Glutamatergic neuron (in vitro differentiated cells): ENCODE measurements around the gene WDR45B. TPM values are rescaled to one million over a fixed set of nuclear protein-coding genes. Genes with fewer than 3 reads are reported as not detected.

Experiments
- DNase-seq: peaks from one replicate; pipeline ENCODE4 v3.0.0; 2022
- H3K27ac Mint-ChIP-seq: one replicate; pipeline ENCODE4 v1.8.0; 2020; ENCODE audit warnings: mild to moderate bottlenecking, mixed read lengths, inconsistent platforms; ENCODE audit not compliant: unreplicated experiment
- H3K27me3 Mint-ChIP-seq: one replicate; pipeline ENCODE4 v1.8.0; 2020; ENCODE audit warnings: mild to moderate bottlenecking, moderate library complexity, mixed read lengths, inconsistent platforms; ENCODE audit not compliant: unreplicated experiment
- H3K36me3 Mint-ChIP-seq: one replicate; pipeline ENCODE4 v1.8.0; 2020; ENCODE audit warnings: mild to moderate bottlenecking, mixed read lengths, inconsistent platforms; ENCODE audit not compliant: unreplicated experiment
- H3K4me1 Mint-ChIP-seq: one replicate; pipeline ENCODE4 v1.8.0; 2020; ENCODE audit warnings: mild to moderate bottlenecking, low read depth, mixed read lengths, inconsistent platforms; ENCODE audit not compliant: unreplicated experiment
- H3K4me3 Mint-ChIP-seq: one replicate; pipeline ENCODE4 v1.8.0; 2020; ENCODE audit warnings: mild to moderate bottlenecking, mixed read lengths, inconsistent platforms; ENCODE audit not compliant: unreplicated experiment
- H3K9me3 Mint-ChIP-seq: one replicate; pipeline ENCODE4 v1.8.0; 2020; ENCODE audit warnings: mild to moderate bottlenecking, moderate library complexity, mixed read lengths, inconsistent platforms; ENCODE audit not compliant: unreplicated experiment
- CTCF ChIP-seq: fragments of 200-600 bp; sonication (generic); IDR thresholded peaks from one replicate; pipeline ENCODE4 v1.5.0; 2021; ENCODE audit not compliant: partially characterized antibody, unreplicated experiment
- total RNA-seq: library from RNA; stranded (reverse); fragmentation: NEBNext Ultra II Directional; extraction: Animal tissue kit (Norgen Biotek cat#: 25700); gene quantifications from one replicate; pipeline ENCODE4 v1.2.1, GENCODE V29; 2021; ENCODE audit not compliant: unreplicated experiment

The WDR45B gene
- total RNA-seq, 1 donor from 2014 or later = 60.4 TPM

- no peaks in the 10 kb centered on the region for H3K36me3 Mint-ChIP-seq
- no peak for DNase-seq
- no peaks in the 10 kb centered on the region for H3K4me1 Mint-ChIP-seq
- H3K4me3 Mint-ChIP-seq = no peak overlapping the region
- TF ChIP-seq CTCF = no peak
- no peaks in the 10 kb centered on the region for H3K9me3 Mint-ChIP-seq
- no peak overlapping the region for H3K27ac Mint-ChIP-seq
- H3K27me3 Mint-ChIP-seq = peaks cover 1% of the 10 kb centered on the region
Observed at GRCh38 chr17:82684228-82684841, 36.1 kb upstream of the WDR45B start.

- no peak for DNase-seq
- TF ChIP-seq CTCF = no peak
- Mint-ChIP-seq H3K4me1 (no peaks in the 10 kb centered on the region), H3K27ac (no peak overlapping the region), H3K4me3 (no peak overlapping the region), H3K27me3 (peaks cover 1% of the 10 kb centered on the region), H3K36me3 (no peaks in the 10 kb centered on the region), H3K9me3 (no peaks in the 10 kb centered on the region)
Observed at GRCh38 chr17:82683534-82683933, 35.3 kb upstream of the WDR45B start.

- Mint-ChIP-seq H3K36me3 (no peaks in the 10 kb centered on the region), H3K4me3 (no peak overlapping the region), H3K9me3 (no peaks in the 10 kb centered on the region), H3K27ac (no peak overlapping the region), H3K4me1 (peaks cover 2% of the 10 kb centered on the region), H3K27me3 (peaks cover 1% of the 10 kb centered on the region)
- no peak for DNase-seq
- no peak for TF ChIP-seq CTCF
Observed at GRCh38 chr17:82681547-82681946, 33.3 kb upstream of the WDR45B start.

- TF ChIP-seq CTCF = no peak
- no peak overlapping the region for H3K27ac Mint-ChIP-seq
- H3K36me3 Mint-ChIP-seq = no peaks in the 10 kb centered on the region
- H3K4me3 Mint-ChIP-seq = no peak overlapping the region
- no peak for DNase-seq
- peaks cover 2% of the 10 kb centered on the region for H3K9me3 Mint-ChIP-seq
- H3K27me3 Mint-ChIP-seq = peaks cover 4% of the 10 kb centered on the region
- H3K4me1 Mint-ChIP-seq = peaks cover 4% of the 10 kb centered on the region
Observed at GRCh38 chr17:82679586-82680465, 31.6 kb upstream of the WDR45B start.

GRCh38 chr17:82678265-82678891 is 30.1 kb upstream of the WDR45B start:
- Mint-ChIP-seq H3K4me1 (peaks cover 4% of the 10 kb centered on the region), H3K4me3 (no peak overlapping the region), H3K27me3 (peaks cover 6% of the 10 kb centered on the region), H3K36me3 (no peaks in the 10 kb centered on the region), H3K27ac (peak overlapping the region; percentile 20), H3K9me3 (peaks cover 2% of the 10 kb centered on the region)
- DNase-seq = no peak
- TF ChIP-seq CTCF = no peak
